Activated gamma-delta T cell (primary cell): ENCODE measurements around the gene ZNF253.
"Not testable (repeated sequence)": the region's sequence is repeated elsewhere in the genome, so short reads cannot be mapped to it uniquely, and the experiment has no call there.

Experiments used
- DNase-seq: peaks from one replicate; lab custom pipeline; 2025; lab: John Stamatoyannopoulos, UW
- total RNA-seq, 2 donors: gene quantifications; one replicate each; lab custom pipeline; 2026; lab: John Stamatoyannopoulos, UW

Gene ZNF253
- 29.7 to 47.8 reads per million in 2 donors for total RNA-seq

- peak; percentile 66 for DNase-seq
Measured at GRCh38 chr19:19865750-19866610, at the start of gene ZNF253. TSS of gene ZNF253 (plus strand) at chr19:19865882. CDS start at chr19:19865997, 115 bp downstream.

GRCh38 chr19:19816679-19817078, 49.0 kb upstream of the ZNF253 start:
- DNase-seq: no peak

GRCh38 chr19:19817357-19817756, 48.3 kb upstream of the ZNF253 start:
- no peak for DNase-seq

GRCh38 chr19:19820774-19821320, 44.8 kb upstream of the ZNF253 start:
- DNase-seq: peak; percentile 9

GRCh38 chr19:19821366-19821951, 44.2 kb upstream of the ZNF253 start, which contains the start of gene ZNF506:
TSS of gene ZNF506 (minus strand) at chr19:19821750. CDS start at chr19:19821603, 147 bp downstream.
- peak; percentile 67 for DNase-seq

GRCh38 chr19:19821976-19822375, 43.7 kb upstream of the ZNF253 start:
- DNase-seq: not testable (repeated sequence)

- no peak for DNase-seq
Measured at GRCh38 chr19:19823916-19824315, 41.8 kb upstream of the ZNF253 start.

- no peak for DNase-seq
Measured at GRCh38 chr19:19826875-19827274, 38.8 kb upstream of the ZNF253 start.

GRCh38 chr19:19835560-19836038, 30.1 kb upstream of the ZNF253 start:
- DNase-seq: no peak

GRCh38 chr19:19847781-19848180, 17.9 kb upstream of the ZNF253 start:
- DNase-seq: no peak

GRCh38 chr19:19849056-19849455, 16.6 kb upstream of the ZNF253 start:
- DNase-seq: no peak

- not testable (repeated sequence) for DNase-seq
Measured at GRCh38 chr19:19851740-19852139, 13.9 kb upstream of the ZNF253 start.

- DNase-seq: no peak
Measured at GRCh38 chr19:19858751-19859150, 6.9 kb upstream of the ZNF253 start.

- DNase-seq: no peak
Measured at GRCh38 chr19:19860756-19861390, 4.8 kb upstream of the ZNF253 start.

GRCh38 chr19:19866611-19867248, 1.0 kb downstream of the ZNF253 start:
- DNase-seq: no peak

GRCh38 chr19:19870086-19870485, 4.4 kb downstream of the ZNF253 start:
- not testable (repeated sequence) for DNase-seq

- no peak for DNase-seq
Measured at GRCh38 chr19:19871932-19872331, 6.2 kb downstream of the ZNF253 start.

GRCh38 chr19:19873381-19873780, 7.7 kb downstream of the ZNF253 start:
- no peak for DNase-seq

GRCh38 chr19:19877724-19878123, 12.0 kb downstream of the ZNF253 start:
- no peak for DNase-seq

GRCh38 chr19:19884583-19884982, 18.9 kb downstream of the ZNF253 start:
- DNase-seq: no peak
